ENCODE data around the gene ABO. TPM values are rescaled to one million over a fixed set of nuclear protein-coding genes. Genes with fewer than 3 reads are reported as not detected.
"Not testable (repeated sequence)": the region's sequence is repeated elsewhere in the genome, so short reads cannot be mapped to it uniquely, and the experiment has no call there.

Gene ABO
- total and polyA plus RNA-seq, 7 experiments from 2014 or later, result 1.7 to 3.3 TPM; not detected in 5

- no peak overlapping the region for H3K4me3 Mint-ChIP-seq
- H3K27ac Mint-ChIP-seq, result no peak overlapping the region
- Histone ChIP-seq H3K4me3 (ENCODE audit: low read length) (no peak overlapping the region), H3K27ac (ENCODE audit: low read depth, low read length) (no peak overlapping the region), H3K4me1 (ENCODE audit: control insufficient read depth in 2 of 2, insufficient read depth in 2 of 2, low read length in 2 of 2) (no peaks in the 10 kb centered on the region), H3K9me3 (ENCODE audit: control insufficient read depth in 2 of 3, low read length in 3 of 3) (peaks cover 0 to 12% (median 0%) of the 10 kb centered on the region in 3 experiments), H3K27me3 (ENCODE audit: control insufficient read depth in 2 of 2, insufficient read depth in 2 of 2, low read length in 2 of 2) (no peaks in the 10 kb centered on the region), H3K36me3 (ENCODE audit: control insufficient read depth in 2 of 3, insufficient read depth in 3 of 3, low read length in 3 of 3) (no peaks in the 10 kb centered on the region)
- no peak for ATAC-seq
- peaks cover 0 to 24% (median 9%) of the 10 kb centered on the region in 5 donors for H3K36me3 Mint-ChIP-seq
- ChIA-PET POLR2A (no interaction called here), CTCF (no interaction called here)
- intact Hi-C loops (cut with micrococcal nuclease), result no loop called here
- DNase-seq, result no peak
- peaks cover 4 to 64% (median 29%) of the 10 kb centered on the region in 11 donors for H3K9me3 Mint-ChIP-seq
- no peaks in the 10 kb centered on the region for H3K4me1 Mint-ChIP-seq
- peaks cover 15 to 38% (median 21%) of the 10 kb centered on the region in 5 donors for H3K27me3 Mint-ChIP-seq
Measured at GRCh38 chr9:133290751-133291302, 15.8 kb upstream of the ABO start.

- Mint-ChIP-seq H3K36me3 (peaks cover 0 to 14% (median 4%) of the 10 kb centered on the region in 5 donors), H3K27me3 (peaks cover 0 to 8% (median 5%) of the 10 kb centered on the region in 5 donors), H3K27ac (no peak overlapping the region), H3K4me1 (no peaks in the 10 kb centered on the region), H3K9me3 (peaks cover 0 to 38% (median 21%) of the 10 kb centered on the region in 11 donors), H3K4me3 (no peak overlapping the region)
- no peak for ATAC-seq
- CTCF ChIA-PET, result interaction anchor here (1.4 kb wide), 1 partner anchor 15 kb away, joined by 4 read pairs; no protein-coding TSS in a partner anchor
- POLR2A ChIA-PET, result no interaction called here
- H3K36me3 ChIP-seq (ENCODE audit: control insufficient read depth in 2 of 3, insufficient read depth in 3 of 3, low read length in 3 of 3), result no peaks in the 10 kb centered on the region
- peaks cover 0 to 12% (median 0%) of the 10 kb centered on the region in 3 experiments for H3K9me3 ChIP-seq (ENCODE audit: control insufficient read depth in 2 of 3, low read length in 3 of 3)
- no peak overlapping the region for H3K4me3 ChIP-seq (ENCODE audit: low read length)
- no peaks in the 10 kb centered on the region for H3K4me1 ChIP-seq (ENCODE audit: control insufficient read depth in 2 of 2, insufficient read depth in 2 of 2, low read length in 2 of 2)
- intact Hi-C loops (cut with micrococcal nuclease), result no loop called here
- no peak for DNase-seq
- no peaks in the 10 kb centered on the region for H3K27me3 ChIP-seq (ENCODE audit: control insufficient read depth in 2 of 2, insufficient read depth in 2 of 2, low read length in 2 of 2)
- H3K27ac ChIP-seq (ENCODE audit: low read depth, low read length), result no peak overlapping the region
Measured at GRCh38 chr9:133286523-133286922, 11.5 kb upstream of the ABO start.

GRCh38 chr9:133285252-133285775, 10.3 kb upstream of the ABO start:
- intact Hi-C loops (cut with micrococcal nuclease), result no loop called here
- ATAC-seq (no peak), DNase-seq (no peak)
- Histone ChIP-seq H3K4me3 (ENCODE audit: low read length) (no peak overlapping the region), H3K27me3 (ENCODE audit: control insufficient read depth in 2 of 2, insufficient read depth in 2 of 2, low read length in 2 of 2) (no peaks in the 10 kb centered on the region), H3K9me3 (ENCODE audit: control insufficient read depth in 2 of 3, low read length in 3 of 3) (peaks cover 0 to 2% (median 0%) of the 10 kb centered on the region in 3 experiments), H3K36me3 (ENCODE audit: control insufficient read depth in 2 of 3, insufficient read depth in 3 of 3, low read length in 3 of 3) (no peaks in the 10 kb centered on the region), H3K27ac (ENCODE audit: low read depth, low read length) (no peak overlapping the region), H3K4me1 (ENCODE audit: control insufficient read depth in 2 of 2, insufficient read depth in 2 of 2, low read length in 2 of 2) (no peaks in the 10 kb centered on the region)
- ChIA-PET POLR2A (no interaction called here), CTCF (no interaction called here)
- no peak overlapping the region for H3K4me3 Mint-ChIP-seq
- peaks cover 0 to 8% (median 5%) of the 10 kb centered on the region in 5 donors for H3K27me3 Mint-ChIP-seq
- no peaks in the 10 kb centered on the region for H3K4me1 Mint-ChIP-seq
- peaks cover 0 to 26% (median 9%) of the 10 kb centered on the region in 11 donors for H3K9me3 Mint-ChIP-seq
- peaks cover 0 to 9% (median 0%) of the 10 kb centered on the region in 5 donors for H3K36me3 Mint-ChIP-seq
- no peak overlapping the region for H3K27ac Mint-ChIP-seq

GRCh38 chr9:133284362-133284761, 9.4 kb upstream of the ABO start:
- no peak for ATAC-seq

GRCh38 chr9:133283255-133284032, 8.4 kb upstream of the ABO start:
- H3K27ac ChIP-seq (ENCODE audit: low read depth, low read length); H3K27ac Mint-ChIP-seq; H3K27me3 ChIP-seq (ENCODE audit: control insufficient read depth in 2 of 2, insufficient read depth in 2 of 2, low read length in 2 of 2); H3K36me3 Mint-ChIP-seq; ATAC-seq; H3K9me3 ChIP-seq (ENCODE audit: control insufficient read depth in 2 of 3, low read length in 3 of 3); H3K4me1 ChIP-seq (ENCODE audit: control insufficient read depth in 2 of 2, insufficient read depth in 2 of 2, low read length in 2 of 2); H3K4me1 Mint-ChIP-seq; H3K4me3 Mint-ChIP-seq; POLR2A ChIA-PET; CTCF ChIA-PET; H3K36me3 ChIP-seq (ENCODE audit: control insufficient read depth in 2 of 3, insufficient read depth in 3 of 3, low read length in 3 of 3); intact Hi-C loops (cut with micrococcal nuclease); H3K4me3 ChIP-seq (ENCODE audit: low read length); DNase-seq: not testable (repeated sequence)
- peaks cover 0 to 21% (median 7%) of the 10 kb centered on the region in 5 donors for H3K27me3 Mint-ChIP-seq
- peaks cover 0 to 17% (median 0%) of the 10 kb centered on the region in 11 donors for H3K9me3 Mint-ChIP-seq

More at GRCh38 chr9:133284362-133284761, 9.4 kb upstream of the ABO start:
- intact Hi-C loops (cut with micrococcal nuclease), result no loop called here
- no peaks in the 10 kb centered on the region for H3K4me1 Mint-ChIP-seq
- H3K9me3 Mint-ChIP-seq, result peaks cover 0 to 17% (median 0%) of the 10 kb centered on the region in 11 donors
- CTCF ChIA-PET, result interaction anchor here (0.6 kb wide), 1 partner anchor 631 kb away, joined by 4 read pairs; no protein-coding TSS in a partner anchor
- H3K4me3 ChIP-seq (ENCODE audit: low read length), result no peak overlapping the region
- H3K36me3 ChIP-seq (ENCODE audit: control insufficient read depth in 2 of 3, insufficient read depth in 3 of 3, low read length in 3 of 3), result no peaks in the 10 kb centered on the region
- no peak for DNase-seq
- H3K27ac Mint-ChIP-seq, result no peak overlapping the region
- peaks cover 0 to 15% (median 7%) of the 10 kb centered on the region in 5 donors for H3K27me3 Mint-ChIP-seq
- POLR2A ChIA-PET, result no interaction called here
- no peak overlapping the region for H3K27ac ChIP-seq (ENCODE audit: low read depth, low read length)
- H3K4me1 ChIP-seq (ENCODE audit: control insufficient read depth in 2 of 2, insufficient read depth in 2 of 2, low read length in 2 of 2), result no peaks in the 10 kb centered on the region
- H3K9me3 ChIP-seq (ENCODE audit: control insufficient read depth in 2 of 3, low read length in 3 of 3), result no peaks in the 10 kb centered on the region
- no peak overlapping the region for H3K4me3 Mint-ChIP-seq
- H3K27me3 ChIP-seq (ENCODE audit: control insufficient read depth in 2 of 2, insufficient read depth in 2 of 2, low read length in 2 of 2), result no peaks in the 10 kb centered on the region
- H3K36me3 Mint-ChIP-seq, result no peaks in the 10 kb centered on the region

GRCh38 chr9:133282464-133283238, 7.7 kb upstream of the ABO start:
- Mint-ChIP-seq H3K27me3 (peaks cover 3 to 21% (median 7%) of the 10 kb centered on the region in 5 donors), H3K36me3 (no peaks in the 10 kb centered on the region), H3K4me1 (peaks cover 0 to 4% (median 0%) of the 10 kb centered on the region in 7 donors), H3K9me3 (peaks cover 0 to 18% (median 0%) of the 10 kb centered on the region in 11 donors), H3K27ac (no peak overlapping the region), H3K4me3 (no peak overlapping the region)
- Histone ChIP-seq H3K27me3 (ENCODE audit: control insufficient read depth in 2 of 2, insufficient read depth in 2 of 2, low read length in 2 of 2) (no peaks in the 10 kb centered on the region), H3K9me3 (ENCODE audit: control insufficient read depth in 2 of 3, low read length in 3 of 3) (peaks cover 0 to 6% (median 0%) of the 10 kb centered on the region in 3 experiments), H3K4me3 (ENCODE audit: low read length) (no peak overlapping the region), H3K27ac (ENCODE audit: low read depth, low read length) (no peak overlapping the region), H3K36me3 (ENCODE audit: control insufficient read depth in 2 of 3, insufficient read depth in 3 of 3, low read length in 3 of 3) (no peaks in the 10 kb centered on the region), H3K4me1 (ENCODE audit: control insufficient read depth in 2 of 2, insufficient read depth in 2 of 2, low read length in 2 of 2) (no peaks in the 10 kb centered on the region)
- intact Hi-C loops (cut with micrococcal nuclease), result no loop called here
- POLR2A ChIA-PET, result no interaction called here
- CTCF ChIA-PET, result interaction anchor here (0.7 kb wide), 1 partner anchor 258 kb away, joined by 3 read pairs; no protein-coding TSS in a partner anchor
- DNase-seq, result no peak
- ATAC-seq, result peak; percentile 61

Data from naive thymus-derived CD4-positive, alpha-beta T cell (primary cell).